HL-60 (cell line): ENCODE results near the gene ZBTB34.

Experiments
- DNase-seq, 2 experiments: peaks; one replicate each; pipeline ENCODE4 v3.0.0-alpha.2; 2010 to 2020; ENCODE audit warnings: low read depth in 1 of 2, low spot score in 1 of 2
- H3K27ac ChIP-seq: fragments of 250-450 bp; sonication (Bioruptor Pico); replicated peaks from 2 replicates; pipeline ENCODE4 v1.5.1; 2020; ENCODE audit warnings: mild to moderate bottlenecking, moderate library complexity
- H3K27me3 ChIP-seq: fragments of 250-450 bp; sonication (Bioruptor Pico); 2 replicates; pipeline ENCODE4 v1.5.1; 2021; ENCODE audit warnings: mild to moderate bottlenecking, moderate library complexity; ENCODE audit not compliant: insufficient read depth, poor library complexity, severe bottlenecking
- H3K4me3 ChIP-seq: replicated peaks from 2 replicates; pipeline ENCODE4 v1.5.1; 2011; ENCODE audit warnings: mild to moderate bottlenecking, control low read depth, low read length; ENCODE audit not compliant: insufficient read depth
- GABPA ChIP-seq: IDR thresholded peaks from 2 replicates; pipeline ENCODE4 v1.6.1; 2012; ENCODE audit warnings: low read depth
- POLR2AphosphoS5 ChIP-seq: IDR thresholded peaks from 2 replicates; pipeline ENCODE4 v1.6.1; 2012; ENCODE audit warnings: low read depth
- SPI1 ChIP-seq: IDR thresholded peaks from 2 replicates; pipeline ENCODE4 v1.6.1; 2012; ENCODE audit warnings: low read depth, mild to moderate bottlenecking, borderline replicate concordance
- TF ChIP-seq, protein P1 (sequence below): IDR thresholded peaks from 2 replicates; pipeline ENCODE4 v1.6.1; 2012; ENCODE audit warnings: low read depth; ENCODE audit not compliant: insufficient replicate concordance
- TF ChIP-seq, protein P2 (sequence below): IDR thresholded peaks from one replicate; pipeline ENCODE4 v1.5.1; 2011; ENCODE audit warnings: low read length, control low read depth, inconsistent platforms; ENCODE audit not compliant: insufficient read depth

ZBTB34 gene

DNA sequence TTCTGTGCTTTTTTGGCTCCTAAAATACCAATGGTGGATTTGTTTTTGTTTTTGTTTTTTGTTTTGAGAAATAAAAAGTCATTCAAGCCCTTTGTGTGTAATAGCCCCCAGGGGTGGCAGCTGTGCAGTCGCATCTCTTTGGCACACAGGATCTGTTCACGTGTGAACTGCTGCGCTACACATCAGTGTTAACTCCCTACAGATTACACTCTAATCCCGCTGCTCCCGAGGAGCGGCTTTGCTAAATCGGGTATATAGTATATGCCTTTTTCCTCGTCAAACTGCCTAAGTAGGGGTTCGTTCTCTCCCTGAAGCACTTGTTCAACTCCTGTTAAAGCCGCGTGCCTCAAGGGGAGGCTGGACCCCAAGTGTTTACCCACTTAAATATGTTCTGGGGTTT is 22.3 kb downstream of the ZBTB34 start:
- TF ChIP-seq GABPA (no peak), SPI1 (no peak), POLR2AphosphoS5 (no peak)
- TF ChIP-seq, protein P1, sequence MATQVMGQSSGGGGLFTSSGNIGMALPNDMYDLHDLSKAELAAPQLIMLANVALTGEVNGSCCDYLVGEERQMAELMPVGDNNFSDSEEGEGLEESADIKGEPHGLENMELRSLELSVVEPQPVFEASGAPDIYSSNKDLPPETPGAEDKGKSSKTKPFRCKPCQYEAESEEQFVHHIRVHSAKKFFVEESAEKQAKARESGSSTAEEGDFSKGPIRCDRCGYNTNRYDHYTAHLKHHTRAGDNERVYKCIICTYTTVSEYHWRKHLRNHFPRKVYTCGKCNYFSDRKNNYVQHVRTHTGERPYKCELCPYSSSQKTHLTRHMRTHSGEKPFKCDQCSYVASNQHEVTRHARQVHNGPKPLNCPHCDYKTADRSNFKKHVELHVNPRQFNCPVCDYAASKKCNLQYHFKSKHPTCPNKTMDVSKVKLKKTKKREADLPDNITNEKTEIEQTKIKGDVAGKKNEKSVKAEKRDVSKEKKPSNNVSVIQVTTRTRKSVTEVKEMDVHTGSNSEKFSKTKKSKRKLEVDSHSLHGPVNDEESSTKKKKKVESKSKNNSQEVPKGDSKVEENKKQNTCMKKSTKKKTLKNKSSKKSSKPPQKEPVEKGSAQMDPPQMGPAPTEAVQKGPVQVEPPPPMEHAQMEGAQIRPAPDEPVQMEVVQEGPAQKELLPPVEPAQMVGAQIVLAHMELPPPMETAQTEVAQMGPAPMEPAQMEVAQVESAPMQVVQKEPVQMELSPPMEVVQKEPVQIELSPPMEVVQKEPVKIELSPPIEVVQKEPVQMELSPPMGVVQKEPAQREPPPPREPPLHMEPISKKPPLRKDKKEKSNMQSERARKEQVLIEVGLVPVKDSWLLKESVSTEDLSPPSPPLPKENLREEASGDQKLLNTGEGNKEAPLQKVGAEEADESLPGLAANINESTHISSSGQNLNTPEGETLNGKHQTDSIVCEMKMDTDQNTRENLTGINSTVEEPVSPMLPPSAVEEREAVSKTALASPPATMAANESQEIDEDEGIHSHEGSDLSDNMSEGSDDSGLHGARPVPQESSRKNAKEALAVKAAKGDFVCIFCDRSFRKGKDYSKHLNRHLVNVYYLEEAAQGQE = no peak
- TF ChIP-seq, protein P2, sequence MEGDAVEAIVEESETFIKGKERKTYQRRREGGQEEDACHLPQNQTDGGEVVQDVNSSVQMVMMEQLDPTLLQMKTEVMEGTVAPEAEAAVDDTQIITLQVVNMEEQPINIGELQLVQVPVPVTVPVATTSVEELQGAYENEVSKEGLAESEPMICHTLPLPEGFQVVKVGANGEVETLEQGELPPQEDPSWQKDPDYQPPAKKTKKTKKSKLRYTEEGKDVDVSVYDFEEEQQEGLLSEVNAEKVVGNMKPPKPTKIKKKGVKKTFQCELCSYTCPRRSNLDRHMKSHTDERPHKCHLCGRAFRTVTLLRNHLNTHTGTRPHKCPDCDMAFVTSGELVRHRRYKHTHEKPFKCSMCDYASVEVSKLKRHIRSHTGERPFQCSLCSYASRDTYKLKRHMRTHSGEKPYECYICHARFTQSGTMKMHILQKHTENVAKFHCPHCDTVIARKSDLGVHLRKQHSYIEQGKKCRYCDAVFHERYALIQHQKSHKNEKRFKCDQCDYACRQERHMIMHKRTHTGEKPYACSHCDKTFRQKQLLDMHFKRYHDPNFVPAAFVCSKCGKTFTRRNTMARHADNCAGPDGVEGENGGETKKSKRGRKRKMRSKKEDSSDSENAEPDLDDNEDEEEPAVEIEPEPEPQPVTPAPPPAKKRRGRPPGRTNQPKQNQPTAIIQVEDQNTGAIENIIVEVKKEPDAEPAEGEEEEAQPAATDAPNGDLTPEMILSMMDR = no peak
- H3K4me3 ChIP-seq = no peak overlapping the region
- DNase-seq = no peak
- H3K27me3 ChIP-seq = no peaks in the 10 kb centered on the region
- no peak overlapping the region for H3K27ac ChIP-seq

DNA sequence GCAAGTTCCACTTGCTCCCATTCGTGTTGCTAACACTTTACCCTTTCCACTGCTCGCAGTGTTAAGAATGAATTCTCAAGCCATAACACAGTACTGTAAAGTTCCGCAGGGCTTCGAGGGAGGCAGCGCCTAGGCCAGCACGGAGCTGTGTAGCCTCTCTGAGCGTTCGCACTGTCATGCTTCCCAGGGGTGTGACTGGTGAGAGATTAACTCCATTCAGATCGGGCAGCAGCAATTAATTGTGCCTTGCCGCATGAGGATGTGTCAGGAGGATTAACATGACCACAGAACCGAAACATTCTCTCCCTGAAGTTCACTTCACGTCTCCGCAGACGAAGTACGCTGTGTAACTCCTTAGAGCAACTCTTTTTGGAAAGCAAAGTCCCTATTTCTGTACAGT is 23.2 kb downstream of the ZBTB34 start:
- TF ChIP-seq POLR2AphosphoS5 (no peak), SPI1 (no peak), GABPA (no peak)
- TF ChIP-seq, protein P2 = no peak
- TF ChIP-seq, protein P1 = no peak
- Histone ChIP-seq H3K27me3 (no peaks in the 10 kb centered on the region), H3K27ac (no peak overlapping the region), H3K4me3 (no peak overlapping the region)
- no peak for DNase-seq

DNA sequence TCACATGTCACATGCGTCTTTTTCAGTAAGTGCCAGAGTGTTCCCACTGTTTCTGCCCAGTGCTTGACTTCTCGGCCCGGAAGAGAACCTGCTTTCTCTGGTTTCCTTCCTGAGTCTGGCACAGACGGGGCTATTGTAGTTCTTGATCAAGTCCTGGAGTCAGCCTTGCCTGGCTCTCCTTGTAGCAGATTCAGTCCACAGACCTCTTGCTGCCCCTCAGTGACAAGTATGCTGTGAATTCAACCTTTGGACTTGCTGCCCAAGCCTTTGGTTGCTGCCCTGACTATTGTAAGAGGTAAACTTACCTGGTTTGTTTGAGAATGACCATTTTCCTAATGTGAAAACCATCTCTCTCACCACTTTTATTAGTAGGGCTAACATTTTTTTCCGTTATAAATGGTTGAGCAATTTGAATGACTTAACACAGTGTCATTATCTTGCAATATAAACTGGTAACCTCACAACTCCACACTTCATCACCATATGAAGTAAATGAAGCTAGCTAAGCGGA is 24.7 kb downstream of the ZBTB34 start:
- no peaks in the 10 kb centered on the region for H3K27me3 ChIP-seq
- peak overlapping the region; percentile 6 for H3K27ac ChIP-seq
- H3K4me3 ChIP-seq = no peak overlapping the region
- DNase-seq = peak in 1 of 2 experiments; percentile 48
- TF ChIP-seq, protein P1 = no peak
- TF ChIP-seq, protein P2 = no peak
- TF ChIP-seq GABPA (no peak), POLR2AphosphoS5 (no peak), SPI1 (no peak)
